DND-41 (cell line): Measurements from ENCODE around the gene SLC66A2.

ENCODE experiments used
- CTCF ChIP-seq: IDR thresholded peaks from 2 replicates; pipeline ENCODE4 v1.5.1; 2012; ENCODE audit warnings: borderline replicate concordance, low read length, moderate library complexity, mild to moderate bottlenecking; ENCODE audit not compliant: poor library complexity, severe bottlenecking; ENCODE audit errors: extremely low read depth
- EZH2 ChIP-seq: IDR thresholded peaks from 3 replicates; pipeline ENCODE4 v1.6.1; 2012; ENCODE audit warnings: borderline replicate concordance, low read depth, mild to moderate bottlenecking, moderate library complexity, low read length, inconsistent platforms; ENCODE audit not compliant: severe bottlenecking

- TF ChIP-seq CTCF (no peak), EZH2 (no peak)
Observed at GRCh38 chr18:79952996-79953559, 1.6 kb upstream of the SLC66A2 start.
